HG02885 (cell line): ENCODE measurements around the gene TCP11.

Experiments used
- ATAC-seq: cut with Tn5 transposase; IDR thresholded peaks from one replicate; pipeline ENCODE4 v1.9.1; 2021; ENCODE audit warnings: mild to moderate bottlenecking; ENCODE audit not compliant: unreplicated experiment, poor library complexity

Gene TCP11

DNA sequence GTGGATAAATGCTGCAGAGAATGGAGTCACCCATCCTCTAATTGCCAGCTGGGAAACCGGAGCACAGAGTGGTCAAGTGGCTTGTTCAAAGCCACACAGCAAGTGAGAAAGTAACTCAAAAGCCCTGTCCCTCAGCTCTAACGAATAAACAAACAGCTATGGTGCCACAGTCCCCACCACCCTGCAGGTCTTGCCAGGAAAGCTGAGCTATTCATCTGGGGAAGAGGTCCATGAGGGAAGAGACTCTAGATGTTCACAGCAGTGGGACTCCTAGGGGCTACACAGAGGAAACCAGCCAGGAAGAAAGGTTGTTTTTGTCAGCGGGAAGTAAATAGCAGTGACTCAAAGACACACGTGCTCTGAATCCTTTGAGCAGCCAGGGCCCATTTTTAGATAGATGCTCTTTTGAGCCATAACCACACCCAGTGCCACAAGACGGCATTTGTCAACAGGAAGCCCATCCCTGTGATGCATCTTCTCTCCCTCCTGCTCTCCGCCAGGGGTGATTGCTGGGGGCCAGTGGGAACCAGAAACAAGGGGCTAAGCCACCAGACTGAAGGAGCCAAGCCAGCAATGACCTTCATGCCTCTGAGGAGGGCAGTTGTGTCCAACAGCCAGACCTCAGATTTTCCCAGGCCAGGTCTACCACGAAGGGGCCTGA lies 32.4 kb upstream of the TCP11 start:
- no peak for ATAC-seq

DNA sequence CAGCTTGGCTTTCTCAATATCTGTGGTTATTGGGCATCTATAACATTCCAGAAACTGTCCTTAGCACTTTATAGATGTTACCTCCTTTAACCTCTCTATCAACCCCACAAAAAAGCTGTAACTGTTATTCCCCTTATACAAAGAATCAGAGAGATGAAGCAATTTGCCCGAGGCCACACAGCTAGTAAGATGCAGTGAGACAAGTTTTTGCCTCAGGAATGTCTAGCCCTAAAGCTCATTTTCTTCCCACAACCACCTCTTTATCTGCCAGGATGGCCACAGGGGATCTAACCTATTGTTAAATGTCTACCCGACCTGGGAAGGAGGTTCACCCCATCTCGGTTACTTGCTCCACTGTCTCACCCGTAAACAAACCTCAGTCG lies 31.9 kb upstream of the TCP11 start:
- no peak for ATAC-seq

- no peak for ATAC-seq
Observed at GRCh38 chr6:35170891-35171290, 29.8 kb upstream of the TCP11 start.

GRCh38 chr6:35170166-35170565 lies 29.0 kb upstream of the TCP11 start:
- ATAC-seq, result no peak

DNA sequence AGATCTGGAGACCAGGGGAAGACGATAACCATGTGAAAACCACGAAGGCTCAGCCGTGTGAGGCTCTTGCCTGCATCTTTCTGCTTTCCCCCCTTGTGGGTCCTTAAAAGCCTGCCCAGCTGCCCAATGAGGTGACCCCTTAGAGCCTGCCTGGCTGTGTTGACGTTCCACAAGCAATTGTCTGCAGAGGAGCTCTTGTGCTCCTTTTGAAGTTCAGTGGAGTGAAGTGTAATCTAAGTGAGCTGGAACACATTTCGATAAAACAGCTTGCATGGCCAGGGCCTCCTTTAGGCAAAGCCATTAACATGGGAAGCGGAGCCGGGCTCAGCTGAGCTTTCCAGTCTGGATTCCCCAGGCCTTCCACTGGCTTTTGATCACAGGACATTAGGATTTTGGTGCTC lies 27.3 kb upstream of the TCP11 start:
- ATAC-seq, result no peak

- no peak for ATAC-seq
Observed at GRCh38 chr6:35167505-35167904, 26.4 kb upstream of the TCP11 start.

- ATAC-seq, result no peak
Observed at GRCh38 chr6:35166520-35166919, 25.4 kb upstream of the TCP11 start.

DNA sequence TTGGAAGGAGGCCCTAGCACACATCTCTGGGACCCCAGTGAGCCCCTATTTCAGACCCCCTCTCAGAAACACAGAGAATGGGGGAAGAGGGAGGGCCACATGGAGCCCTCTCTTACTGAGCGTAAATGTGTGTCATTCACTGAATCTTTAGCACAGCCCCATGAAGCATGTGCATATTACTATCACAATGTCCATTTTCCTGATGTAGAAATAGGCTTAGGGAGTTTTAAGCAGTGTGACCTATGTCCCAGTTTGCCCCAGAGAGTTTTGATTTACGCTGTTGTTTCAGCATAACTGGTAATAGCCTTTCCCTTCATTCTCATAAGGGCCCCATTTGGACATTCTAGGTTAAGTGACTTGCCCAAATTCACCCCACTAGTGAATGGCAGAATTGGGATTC lies 25.0 kb upstream of the TCP11 start:
- ATAC-seq, result no peak

GRCh38 chr6:35165630-35166071 lies 24.5 kb upstream of the TCP11 start:
- ATAC-seq, result no peak

GRCh38 chr6:35164868-35165267 lies 23.7 kb upstream of the TCP11 start:
- ATAC-seq, result no peak

- no peak for ATAC-seq
Observed at GRCh38 chr6:35164277-35164676, 23.1 kb upstream of the TCP11 start.

DNA sequence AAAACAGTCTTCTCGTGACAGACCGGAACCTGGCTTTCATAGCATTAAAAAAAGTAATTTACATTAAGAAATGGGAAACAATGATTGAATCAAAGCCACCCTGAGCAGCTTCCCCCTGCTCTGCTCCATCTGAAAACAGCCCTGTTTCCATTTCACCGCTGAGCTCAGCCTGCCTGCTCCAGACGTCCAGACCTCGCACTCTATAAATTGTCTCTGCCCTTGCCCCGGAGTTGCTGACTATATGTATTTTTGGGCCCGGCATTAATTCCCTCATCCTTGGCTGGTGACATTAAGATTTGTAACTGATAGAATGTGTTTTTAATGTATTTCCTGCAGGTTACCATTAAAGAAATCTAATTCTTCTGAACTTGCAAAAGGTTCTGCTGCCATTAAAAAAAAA lies 22.7 kb upstream of the TCP11 start:
- no peak for ATAC-seq

DNA sequence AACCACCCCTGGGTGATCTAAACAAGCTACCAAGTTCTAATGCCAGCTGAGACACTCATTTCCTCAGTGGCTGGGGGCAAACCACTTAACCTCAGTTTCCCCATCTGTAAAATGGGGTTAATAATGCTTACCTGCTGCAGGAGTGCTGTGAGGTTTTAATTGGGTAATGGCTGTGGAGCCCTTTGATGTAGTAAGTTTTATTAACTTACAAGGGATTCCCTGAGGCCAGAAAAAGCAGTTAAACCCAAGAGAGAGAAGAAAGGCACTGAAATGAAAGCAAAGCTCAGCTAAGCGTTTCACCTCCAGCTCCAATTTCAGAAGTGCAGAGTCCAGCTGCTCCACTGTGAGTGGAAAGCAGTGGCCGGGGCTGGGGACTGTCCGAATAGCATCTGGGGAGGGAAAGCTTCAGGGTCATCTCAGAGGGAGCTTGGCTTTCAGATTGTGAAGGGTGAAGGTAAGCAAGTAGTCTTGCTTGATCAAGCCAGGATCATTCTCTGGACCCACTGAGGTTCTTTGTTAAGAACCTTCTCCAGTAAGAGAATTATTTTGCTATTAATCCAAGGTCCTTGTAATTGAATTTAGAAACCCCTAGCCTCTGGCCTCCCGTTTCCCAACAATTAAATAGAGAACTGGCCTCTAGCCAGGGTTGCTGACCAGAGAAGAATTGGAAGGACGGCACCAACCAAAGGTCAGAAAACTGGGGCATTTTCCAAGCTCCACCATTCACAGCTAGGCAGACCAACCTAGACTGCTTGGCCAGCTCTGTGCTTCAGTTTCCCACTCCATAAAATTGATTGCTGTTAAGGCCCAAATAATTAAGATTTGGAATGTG lies 20.9 kb upstream of the TCP11 start:
- ATAC-seq, result no peak

- ATAC-seq, result no peak
Observed at GRCh38 chr6:35161266-35161665, 20.1 kb upstream of the TCP11 start.

DNA sequence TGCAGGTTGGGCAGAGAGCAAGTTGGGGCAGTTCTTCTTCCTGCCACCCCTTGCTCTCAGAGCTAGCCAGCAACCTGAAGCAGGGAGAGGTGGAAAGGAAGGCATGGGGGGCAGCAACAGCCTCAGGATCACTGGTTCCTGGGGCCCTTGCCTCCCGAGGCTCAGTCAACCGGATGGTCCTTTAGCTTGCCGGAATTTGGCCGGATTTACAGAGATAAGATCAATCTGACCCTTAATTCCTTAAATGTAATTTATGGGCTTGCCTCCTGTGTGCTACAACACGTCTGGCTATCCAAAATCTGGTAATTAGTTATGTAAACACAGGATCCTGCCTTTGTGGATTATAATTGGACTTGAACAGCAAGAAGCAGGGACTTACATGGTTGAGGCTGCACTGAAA lies 19.5 kb upstream of the TCP11 start:
- ATAC-seq, result no peak

GRCh38 chr6:35158520-35158919 lies 17.4 kb upstream of the TCP11 start:
- ATAC-seq, result no peak

- no peak for ATAC-seq
Observed at GRCh38 chr6:35154947-35155346, 13.8 kb upstream of the TCP11 start.

DNA sequence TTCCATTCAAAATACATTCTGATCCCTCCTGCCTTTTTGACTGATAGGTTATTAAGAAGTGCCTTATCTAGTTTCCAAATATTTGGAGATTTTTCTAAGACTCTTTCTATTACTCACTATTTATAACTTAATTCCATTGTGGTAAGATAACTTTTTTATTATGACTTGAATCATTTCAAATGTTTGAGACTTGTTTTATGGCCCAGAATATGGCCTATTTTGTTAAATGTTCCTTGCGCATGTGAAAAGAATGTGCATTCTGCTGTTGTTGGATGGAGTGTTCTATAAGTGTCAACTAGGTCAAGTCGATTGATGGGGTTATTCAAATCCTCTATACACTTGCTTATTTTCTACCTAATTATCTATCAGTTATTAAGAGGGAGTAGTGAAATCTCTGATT lies 13.1 kb upstream of the TCP11 start:
- ATAC-seq, result no peak

DNA sequence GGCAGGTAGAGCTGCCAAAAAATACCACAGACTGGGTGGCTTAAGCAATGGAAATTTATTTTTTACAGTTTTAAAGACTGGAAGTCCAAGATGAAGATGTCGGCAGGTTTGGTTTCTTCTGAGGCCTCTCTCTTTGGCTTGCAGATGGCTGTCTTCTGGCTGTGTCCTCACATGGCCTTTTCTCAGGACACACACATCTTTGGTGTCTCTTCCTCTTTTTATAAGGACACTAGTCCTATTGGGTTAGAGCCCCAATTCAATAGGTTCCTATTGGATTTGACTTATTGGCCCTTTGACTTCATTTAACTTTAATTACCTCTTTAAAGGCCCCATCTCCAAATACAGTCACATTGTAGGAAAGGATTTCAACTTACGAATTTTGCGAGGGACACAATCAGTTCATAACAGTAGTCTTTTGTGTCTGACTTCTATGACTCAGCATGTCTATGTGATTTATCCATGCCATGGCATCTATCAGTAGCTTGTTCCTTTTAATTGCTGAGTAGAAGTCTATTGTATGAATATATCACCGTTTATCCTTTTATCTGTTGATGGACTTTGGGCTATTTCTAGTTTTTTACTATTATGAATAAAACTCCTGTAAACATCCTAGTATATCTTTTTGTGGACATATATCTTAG lies 11.0 kb upstream of the TCP11 start:
- no peak for ATAC-seq

DNA sequence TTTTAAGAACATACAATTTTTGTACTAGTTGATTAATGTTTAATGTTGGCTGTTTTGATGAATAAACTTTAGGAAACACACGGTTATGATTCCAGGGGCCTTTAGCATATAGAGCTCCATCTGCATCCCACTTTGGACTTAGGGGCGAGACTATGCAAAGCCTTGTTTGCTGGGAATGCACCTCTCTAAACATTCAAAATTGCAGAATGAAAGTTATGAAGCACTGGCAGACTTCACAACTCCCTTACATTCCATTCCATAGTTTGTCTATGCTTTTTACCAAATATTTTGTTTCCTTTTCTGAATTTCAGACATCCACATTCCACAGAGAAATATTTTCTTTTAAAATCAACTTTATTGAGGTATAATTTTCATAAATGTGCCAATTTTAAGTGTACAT lies 10.3 kb upstream of the TCP11 start:
- ATAC-seq, result no peak

DNA sequence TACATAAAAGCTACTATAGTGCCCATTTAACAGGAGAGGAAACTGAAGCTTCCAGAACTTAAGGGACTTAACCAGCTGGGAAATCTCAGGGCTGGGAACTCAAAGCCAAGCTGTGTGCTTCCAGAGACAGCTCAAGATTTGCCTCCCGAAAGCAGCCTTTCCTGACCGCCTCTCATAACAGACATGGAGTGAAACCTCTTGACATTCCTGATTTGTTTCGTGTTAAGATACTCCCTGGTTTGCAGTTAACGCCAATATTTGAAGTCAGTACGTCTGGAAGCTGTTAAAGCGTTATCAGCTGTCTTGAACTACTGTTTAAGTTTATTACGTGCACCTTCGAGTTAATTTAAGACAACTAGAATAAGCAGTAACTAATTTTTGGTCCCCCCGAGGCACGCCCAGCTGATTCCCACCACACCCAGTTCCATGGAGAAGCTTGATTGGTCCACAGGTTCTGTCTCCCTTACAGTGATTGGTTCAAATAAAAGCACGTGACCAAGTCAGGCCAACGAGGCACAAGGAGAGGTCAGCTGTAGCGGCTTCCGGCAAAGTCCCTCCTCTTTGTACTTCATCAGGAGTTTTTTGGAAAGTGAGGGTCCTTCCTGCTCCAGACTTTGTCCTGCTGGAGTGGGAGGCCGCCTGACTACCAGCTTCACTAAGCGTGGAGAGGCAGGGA lies 8.9 kb upstream of the TCP11 start:
- no peak for ATAC-seq
